Measurements from ENCODE around the gene ADCY5.

- TF ChIP-seq CTCF (conservative IDR thresholded peaks at IDR 0.05), result no peak
- TF ChIP-seq EZH2 (IDR thresholded peaks at IDR 0.05; ENCODE audit: low read depth), result no peak
Observed at GRCh38 chr3:123478314-123478713, 29.4 kb upstream of the ADCY5 start.
